Fibroblast of peridontal ligament (primary cell): ENCODE data around the gene U2AF1.
"Not testable (repeated sequence)": the region's sequence is repeated elsewhere in the genome, so short reads cannot be mapped to it uniquely, and the experiment has no call there.

Source experiments
- DNase-seq: peaks from one replicate; pipeline ENCODE4 v3.0.0-alpha.2; 2010; ENCODE audit errors: extremely low read depth

The U2AF1 gene

GRCh38 chr21:43076643-43077042 lies 30.7 kb downstream of the U2AF1 start:
- DNase-seq = not testable (repeated sequence)

- DNase-seq = not testable (repeated sequence)
Observed at GRCh38 chr21:43076023-43076637, 31.2 kb downstream of the U2AF1 start.

GRCh38 chr21:43075170-43076022 lies 32.0 kb downstream of the U2AF1 start, which contains the start of gene CBS:
CBS (minus strand) TSS chr21:43075835; CDS start chr21:43072193, 3,642 bp downstream.
- not testable (repeated sequence) for DNase-seq

- not testable (repeated sequence) for DNase-seq
Observed at GRCh38 chr21:43074401-43075169, 32.8 kb downstream of the U2AF1 start.

- DNase-seq = not testable (repeated sequence)
Observed at GRCh38 chr21:43072742-43073141, 34.6 kb downstream of the U2AF1 start.

GRCh38 chr21:43069682-43070081 lies 37.7 kb downstream of the U2AF1 start:
- DNase-seq = not testable (repeated sequence)

GRCh38 chr21:43068065-43068464 lies 39.3 kb downstream of the U2AF1 start:
- DNase-seq = not testable (repeated sequence)

GRCh38 chr21:43066690-43067089 lies 40.7 kb downstream of the U2AF1 start:
- DNase-seq = not testable (repeated sequence)

GRCh38 chr21:43065991-43066390 lies 41.4 kb downstream of the U2AF1 start:
- not testable (repeated sequence) for DNase-seq

GRCh38 chr21:43064265-43064917 lies 43.0 kb downstream of the U2AF1 start:
- DNase-seq = not testable (repeated sequence)

GRCh38 chr21:43062955-43063664 lies 44.3 kb downstream of the U2AF1 start:
- not testable (repeated sequence) for DNase-seq

- DNase-seq = not testable (repeated sequence)
Observed at GRCh38 chr21:43053112-43053511, 54.3 kb downstream of the U2AF1 start.

- not testable (repeated sequence) for DNase-seq
Observed at GRCh38 chr21:43045876-43046821, 61.2 kb downstream of the U2AF1 start.

- not testable (repeated sequence) for DNase-seq
Observed at GRCh38 chr21:43045165-43045875, 62.0 kb downstream of the U2AF1 start.

- not testable (repeated sequence) for DNase-seq
Observed at GRCh38 chr21:43044547-43044946, 62.8 kb downstream of the U2AF1 start.

GRCh38 chr21:43043291-43043690 lies 64.1 kb downstream of the U2AF1 start:
- not testable (repeated sequence) for DNase-seq
